ENCODE measurements around the gene PARPBP.
A peak's percentile ranks its signal among the peaks of the same experiment; 100 is the strongest.
"Not testable (repeated sequence)": the region's sequence is repeated elsewhere in the genome, so short reads cannot be mapped to it uniquely, and the experiment has no call there.

Gene PARPBP

GRCh38 chr12:102119674-102120563 is at the start of gene PARPBP, which contains the start of gene NUP37:
TSS of gene PARPBP (plus strand) at chr12:102120183. CDS start at chr12:102123889, 3,706 bp downstream.
TSS of gene NUP37 (minus strand) at chr12:102120114. CDS start at chr12:102118518, 1,596 bp downstream.
- DNase-seq: peak; percentile 87

GRCh38 chr12:102072092-102072491 is 47.9 kb upstream of the PARPBP start:
- not testable (repeated sequence) for DNase-seq

- DNase-seq: no peak
Observed at GRCh38 chr12:102080842-102081241, 39.1 kb upstream of the PARPBP start.

GRCh38 chr12:102089228-102089835 is 30.7 kb upstream of the PARPBP start:
- not testable (repeated sequence) for DNase-seq

DNA sequence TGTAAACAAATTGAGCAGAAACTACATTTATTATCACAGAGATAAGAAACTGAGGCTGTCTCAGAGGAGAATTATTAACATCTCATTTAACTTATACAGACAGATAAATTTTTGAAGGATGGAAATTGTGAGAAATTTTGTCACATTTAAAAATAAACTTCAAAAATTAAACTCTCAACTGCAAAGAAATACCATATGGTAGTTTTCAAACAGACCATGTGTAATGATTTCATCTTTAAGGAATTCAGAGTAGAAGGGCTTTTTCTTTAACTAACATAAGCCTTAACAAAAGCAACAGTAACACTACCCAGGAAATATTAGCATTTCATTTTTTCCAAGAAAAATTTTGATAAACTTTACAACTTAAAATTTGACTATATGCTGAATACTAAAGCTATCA is 26.7 kb upstream of the PARPBP start:
- peak; percentile 39 for DNase-seq

- DNase-seq: peak; percentile 38
Observed at GRCh38 chr12:102095677-102096263, 24.2 kb upstream of the PARPBP start.

DNA sequence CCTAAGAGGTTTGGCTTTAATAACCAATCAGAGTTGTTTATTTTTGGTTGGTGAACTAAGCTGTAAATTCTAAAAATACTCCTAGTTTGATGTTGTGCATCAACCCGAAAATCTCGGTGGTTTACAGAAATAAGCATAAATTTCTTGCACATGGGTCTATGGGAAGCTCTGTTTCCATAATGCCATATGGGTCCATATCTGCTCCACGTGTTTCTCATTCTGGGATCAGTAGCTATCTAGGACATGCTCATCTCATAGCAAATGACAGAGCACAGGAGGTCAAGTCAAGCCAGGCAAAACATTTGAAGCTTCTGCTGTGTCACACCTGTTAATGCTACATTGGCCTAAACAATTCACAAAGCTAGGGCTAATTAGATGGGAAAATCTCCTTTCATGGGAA is 23.1 kb upstream of the PARPBP start:
- DNase-seq: no peak

- no peak for DNase-seq
Observed at GRCh38 chr12:102106905-102107304, 13.1 kb upstream of the PARPBP start.

DNA sequence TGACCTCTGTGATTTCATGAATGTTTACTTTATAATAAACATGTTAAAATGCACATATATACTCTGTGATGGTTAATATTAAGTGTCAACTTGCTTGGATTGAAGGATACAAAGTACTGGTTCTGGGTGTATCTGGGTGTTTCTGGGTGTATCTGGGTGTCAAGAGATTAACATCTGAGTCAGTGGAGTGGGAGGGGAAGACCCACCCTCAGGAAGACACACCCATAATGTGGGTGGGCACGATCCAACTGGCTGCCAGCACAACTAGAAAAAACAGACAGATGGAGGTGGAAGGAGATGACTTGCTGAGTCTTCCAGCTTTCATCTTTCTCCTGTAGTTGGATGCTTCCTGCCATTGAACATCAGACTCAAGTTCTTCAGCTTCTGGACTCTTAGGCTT is 12.0 kb upstream of the PARPBP start:
- DNase-seq: no peak

- DNase-seq: no peak
Observed at GRCh38 chr12:102110782-102111181, 9.2 kb upstream of the PARPBP start.

DNA sequence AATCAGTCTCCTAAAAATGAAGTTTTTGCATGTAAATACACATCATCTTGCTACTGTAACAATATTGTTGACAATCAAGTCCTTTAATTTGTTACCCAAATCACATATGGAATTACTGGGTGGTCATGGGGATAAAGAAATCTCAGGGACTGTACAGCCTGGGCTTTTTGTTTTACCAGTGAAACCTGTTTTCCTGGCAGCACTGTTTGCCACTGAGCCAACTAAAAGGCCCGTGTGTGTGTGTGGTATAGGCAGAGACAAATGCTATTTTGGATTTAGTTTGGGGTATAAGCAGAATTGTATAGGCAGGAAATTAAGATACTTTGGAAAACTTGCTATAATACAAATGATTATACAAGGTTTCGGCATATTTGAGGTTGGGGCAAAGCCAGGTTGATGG is 5.8 kb upstream of the PARPBP start:
- no peak for DNase-seq

DNA sequence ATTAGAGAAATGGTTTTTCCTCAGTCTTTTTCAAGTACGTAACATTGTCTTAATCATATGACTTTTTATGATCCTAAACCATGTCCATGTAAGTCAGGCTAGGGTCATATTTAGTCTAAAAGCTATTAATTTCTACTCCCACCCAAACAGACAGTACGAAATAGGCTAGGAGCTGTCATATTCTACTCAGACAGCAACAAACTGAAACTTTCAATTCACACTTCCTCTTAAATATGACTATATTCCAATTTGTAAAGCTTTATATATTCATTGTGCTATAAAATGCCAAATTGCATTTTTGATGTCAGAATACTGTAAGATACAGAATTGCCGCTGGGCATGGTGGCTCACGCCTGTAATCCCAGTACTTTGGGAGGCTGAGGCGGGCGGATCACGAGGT is 3.6 kb upstream of the PARPBP start:
- no peak for DNase-seq

- DNase-seq: no peak
Observed at GRCh38 chr12:102118874-102119273, 1.1 kb upstream of the PARPBP start.

GRCh38 chr12:102120564-102120873 is 536 bp downstream of the PARPBP start:
- DNase-seq: no peak

- peak; percentile 8 for DNase-seq
Observed at GRCh38 chr12:102120886-102121285, 903 bp downstream of the PARPBP start.

- not testable (repeated sequence) for DNase-seq
Observed at GRCh38 chr12:102121328-102121727, 1.3 kb downstream of the PARPBP start.

GRCh38 chr12:102130720-102131119 is 10.7 kb downstream of the PARPBP start:
- not testable (repeated sequence) for DNase-seq

DNA sequence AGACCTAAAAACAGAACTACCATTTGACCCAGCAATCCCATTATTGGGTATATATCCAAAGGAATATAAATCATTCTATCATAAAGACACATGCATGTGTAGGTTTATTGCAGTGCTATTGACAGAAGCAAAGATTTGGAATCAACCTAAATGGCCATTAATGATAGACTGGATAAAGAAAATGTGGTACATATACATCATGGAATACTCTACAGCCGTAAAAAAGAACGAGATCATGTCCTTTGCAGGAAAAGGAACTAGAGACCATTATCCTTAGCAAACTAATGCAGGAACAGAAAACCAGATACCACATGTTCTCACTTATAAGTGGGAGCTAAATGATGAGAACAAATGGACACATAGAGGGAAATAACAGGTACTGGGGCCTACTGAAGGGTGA is 11.5 kb downstream of the PARPBP start:
- not testable (repeated sequence) for DNase-seq

DNA sequence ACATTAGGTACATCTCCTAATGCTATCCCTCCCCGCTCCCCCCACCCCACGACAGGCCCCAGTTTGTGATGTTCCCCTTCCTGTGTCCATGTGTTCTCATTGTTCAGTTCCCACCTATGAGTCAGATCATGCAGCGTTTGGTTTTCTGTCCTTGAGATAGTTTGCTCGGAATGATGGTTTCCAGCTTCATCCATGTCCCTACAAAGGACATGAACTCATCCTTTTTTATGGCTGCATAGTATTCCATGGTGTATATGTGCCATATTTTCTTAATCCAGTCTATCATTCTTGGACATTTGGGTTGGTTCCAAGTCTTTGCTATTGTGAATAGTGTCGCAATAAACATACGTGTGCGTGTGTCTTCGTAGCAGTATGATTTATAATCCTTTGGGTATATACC is 17.6 kb downstream of the PARPBP start:
- DNase-seq: not testable (repeated sequence)

GRCh38 chr12:102142866-102143373 is 22.9 kb downstream of the PARPBP start:
- DNase-seq: not testable (repeated sequence)

GRCh38 chr12:102144221-102144620 is 24.2 kb downstream of the PARPBP start:
- DNase-seq: no peak

DNA sequence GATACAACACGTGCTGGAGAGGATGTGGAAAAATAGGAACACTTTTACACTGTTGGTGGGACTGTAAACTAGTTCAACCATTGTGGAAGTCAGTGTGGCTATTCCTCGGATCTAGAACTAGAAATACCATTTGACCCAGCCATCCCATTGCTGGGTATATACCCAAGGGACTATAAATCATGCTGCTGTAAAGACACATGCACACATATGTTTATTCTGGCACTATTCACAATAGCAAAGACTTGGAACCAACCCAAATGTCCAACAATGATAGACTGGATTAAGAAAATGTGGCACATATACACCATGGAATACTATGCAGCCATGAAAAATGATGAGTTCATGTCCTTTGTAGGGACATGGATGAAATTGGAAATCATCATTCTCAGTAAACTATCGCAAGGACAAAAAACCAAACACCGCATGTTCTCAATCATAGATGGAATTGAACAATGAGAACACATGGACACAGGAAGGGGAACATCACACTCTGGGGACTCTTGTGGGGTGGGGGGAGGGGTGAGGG is 27.1 kb downstream of the PARPBP start:
- DNase-seq: not testable (repeated sequence)

- DNase-seq: not testable (repeated sequence)
Observed at GRCh38 chr12:102155206-102155605, 35.2 kb downstream of the PARPBP start.

All from fibroblast of upper back skin (primary cell).